Small intestine (tissue), 7 donors: Measurements from ENCODE around the gene CFAP221. TPM values are rescaled to one million over a fixed set of nuclear protein-coding genes. Genes with fewer than 3 reads are reported as not detected.

Source experiments
- DNase-seq, 2 donors: peaks; one replicate each; pipeline versions ENCODE4 v3.0.0 to v3.0.0-alpha.2; 2013
- FAIRE-seq: peaks from 2 replicates; lab custom pipeline; 2012; peaks lifted over from hg19 to GRCh38; lab: Jason Lieb, UNC
- H3K27ac ChIP-seq, 3 donors: one replicate each; pipeline ENCODE4 v1.5.1; 2013; ENCODE audit warnings: low read length in 2 of 3, mild to moderate bottlenecking in 2 of 3, control low read depth in 1 of 3, inconsistent platforms in 1 of 3, low read depth in 1 of 3, moderate library complexity in 1 of 3
- H3K27me3 ChIP-seq, 3 donors: one replicate each; pipeline ENCODE4 v1.6.1; 2013; ENCODE audit warnings: low read length in 3 of 3, inconsistent platforms in 1 of 3; ENCODE audit not compliant: control insufficient read depth in 3 of 3, insufficient read depth in 3 of 3
- H3K36me3 ChIP-seq, 3 donors: one replicate each; pipeline ENCODE4 v1.6.1; 2013; ENCODE audit warnings: low read length in 3 of 3, inconsistent platforms in 1 of 3, low read depth in 1 of 3, mild to moderate bottlenecking in 1 of 3, moderate library complexity in 1 of 3; ENCODE audit not compliant: control insufficient read depth in 3 of 3, insufficient read depth in 2 of 3
- H3K4me1 ChIP-seq, 3 donors: one replicate each; pipeline ENCODE4 v1.6.1; 2013; ENCODE audit warnings: low read length in 2 of 3, inconsistent platforms in 1 of 3, low read depth in 1 of 3, mild to moderate bottlenecking in 1 of 3, moderate library complexity in 1 of 3; ENCODE audit not compliant: control insufficient read depth in 3 of 3, insufficient read depth in 2 of 3
- H3K4me3 ChIP-seq, 3 donors: one replicate each; pipeline ENCODE4 v1.5.1; 2013; ENCODE audit warnings: low read length in 3 of 3, control low read depth in 1 of 3, inconsistent platforms in 1 of 3, low read depth in 1 of 3, mild to moderate bottlenecking in 1 of 3, moderate library complexity in 1 of 3
- H3K9me3 ChIP-seq, 2 donors: one replicate each; pipeline ENCODE4 v1.6.1; 2013; ENCODE audit warnings: low read depth in 1 of 2, low read length in 1 of 2; ENCODE audit not compliant: control insufficient read depth in 2 of 2, insufficient read depth in 1 of 2
- WGBS, 3 donors: extraction: QIAGEN DNeasy Blood & Tissue Kit; methylation state at CpG; one replicate each; pipeline ENCODE4 v1.1.7; 2013; 5-methylcytosine and 5-hydroxymethylcytosine counted together
- polyA plus RNA-seq, 4 donors: library from polyadenylated mRNA; stranded (reverse) in 3 of 4; unstranded in 1 of 4; fragments of 200-250 nt in 3 of 4; fragments of 120-200 nt in 1 of 4; gene quantifications; one replicate each; pipeline versions ENCODE4 v1.2.1 to v1.2.3, GENCODE V29; 2013
- donor health status: healthy with polysubstance abuse.
- donor health status: control.
- donor health status: control.
- donor health status: Bipolar disorder and iron deficiency.
- donor health status: healthy.

CFAP221 gene
- polyA plus RNA-seq, 4 donors: 2.2 to 19.4 (median 6.6) TPM

- FAIRE-seq (no peak), DNase-seq (no peak)
- H3K4me3 ChIP-seq: no peak overlapping the region
- peaks cover 4 to 16% (median 4%) of the 10 kb centered on the region in 3 donors for H3K4me1 ChIP-seq
- H3K27ac ChIP-seq: no peak overlapping the region
- peaks cover 0 to 54% (median 3%) of the 10 kb centered on the region in 3 donors for H3K36me3 ChIP-seq
- WGBS, 3 donors: 91 to 95% (median 91%) methylated on average over 8 of the region's 8 CpGs
- H3K27me3 ChIP-seq: no peaks in the 10 kb centered on the region
- no peaks in the 10 kb centered on the region for H3K9me3 ChIP-seq
Measured at GRCh38 chr2:119682578-119682977, 138.3 kb downstream of the CFAP221 start.

GRCh38 chr2:119683074-119683712 lies 138.9 kb downstream of the CFAP221 start:
- Histone ChIP-seq H3K36me3 (peaks cover under 1 to 55% (median 3%) of the 10 kb centered on the region in 3 donors), H3K27me3 (no peaks in the 10 kb centered on the region), H3K9me3 (no peaks in the 10 kb centered on the region), H3K27ac (no peak overlapping the region), H3K4me3 (no peak overlapping the region), H3K4me1 (peaks cover 4 to 13% (median 4%) of the 10 kb centered on the region in 3 donors)
- DNase-seq: no peak
- WGBS, 3 donors: 87 to 96% (median 92%) methylated on average over 7 of the region's 7 CpGs
- no peak for FAIRE-seq

- H3K27me3 ChIP-seq: no peaks in the 10 kb centered on the region
- 76 to 78% (median 76%) methylated on average over 22 of the region's 22 CpGs for WGBS, 3 donors
- no peak overlapping the region for H3K4me3 ChIP-seq
- DNase-seq (no peak), FAIRE-seq (no peak)
- no peaks in the 10 kb centered on the region for H3K9me3 ChIP-seq
- peaks cover 4 to 8% (median 4%) of the 10 kb centered on the region in 3 donors for H3K4me1 ChIP-seq
- H3K36me3 ChIP-seq: peaks cover 3 to 62% (median 7%) of the 10 kb centered on the region in 3 donors
- no peak overlapping the region for H3K27ac ChIP-seq
Measured at GRCh38 chr2:119683713-119684443, 139.6 kb downstream of the CFAP221 start.

GRCh38 chr2:119684518-119684917 lies 140.3 kb downstream of the CFAP221 start:
- H3K9me3 ChIP-seq: no peaks in the 10 kb centered on the region
- FAIRE-seq (no peak), DNase-seq (no peak)
- H3K4me3 ChIP-seq: no peak overlapping the region
- peaks cover 4 to 68% (median 9%) of the 10 kb centered on the region in 3 donors for H3K36me3 ChIP-seq
- WGBS, 3 donors: 80 to 87% (median 83%) methylated on average over 3 of the region's 3 CpGs
- no peak overlapping the region for H3K27ac ChIP-seq
- peaks cover 4 to 8% (median 4%) of the 10 kb centered on the region in 3 donors for H3K4me1 ChIP-seq
- no peaks in the 10 kb centered on the region for H3K27me3 ChIP-seq

GRCh38 chr2:119688616-119689015 lies 144.4 kb downstream of the CFAP221 start:
- Histone ChIP-seq H3K9me3 (no peaks in the 10 kb centered on the region), H3K27me3 (no peaks in the 10 kb centered on the region), H3K4me1 (no peaks in the 10 kb centered on the region), H3K4me3 (no peak overlapping the region), H3K36me3 (peaks cover 5 to 61% (median 9%) of the 10 kb centered on the region in 3 donors), H3K27ac (no peak overlapping the region)
- DNase-seq (no peak), FAIRE-seq (no peak)
- 82 to 95% (median 94%) methylated on average over 12 of the region's 12 CpGs for WGBS, 3 donors

GRCh38 chr2:119689218-119689617 lies 145.0 kb downstream of the CFAP221 start:
- DNase-seq: no peak
- no peak overlapping the region for H3K27ac ChIP-seq
- H3K4me3 ChIP-seq: no peak overlapping the region
- no peak for FAIRE-seq
- no peaks in the 10 kb centered on the region for H3K9me3 ChIP-seq
- WGBS, 3 donors: 74 to 90% (median 88%) methylated on average over 4 of the region's 4 CpGs
- H3K27me3 ChIP-seq: no peaks in the 10 kb centered on the region
- H3K4me1 ChIP-seq: peaks cover 0 to under 1% (median 0%) of the 10 kb centered on the region in 3 donors
- peaks cover 5 to 56% (median 9%) of the 10 kb centered on the region in 3 donors for H3K36me3 ChIP-seq

GRCh38 chr2:119691189-119691588 lies 146.9 kb downstream of the CFAP221 start:
- peaks cover 5 to 47% (median 9%) of the 10 kb centered on the region in 3 donors for H3K36me3 ChIP-seq
- no peak overlapping the region for H3K27ac ChIP-seq
- H3K27me3 ChIP-seq: no peaks in the 10 kb centered on the region
- H3K9me3 ChIP-seq: no peaks in the 10 kb centered on the region
- DNase-seq (no peak), FAIRE-seq (no peak)
- H3K4me3 ChIP-seq: no peak overlapping the region
- WGBS, 3 donors: 65 to 82% (median 79%) methylated on average over 7 of the region's 7 CpGs
- peaks cover 0 to 17% (median 0%) of the 10 kb centered on the region in 3 donors for H3K4me1 ChIP-seq

GRCh38 chr2:119691651-119692245 lies 147.5 kb downstream of the CFAP221 start:
- Histone ChIP-seq H3K4me3 (no peak overlapping the region), H3K27me3 (no peaks in the 10 kb centered on the region), H3K27ac (no peak overlapping the region), H3K36me3 (peaks cover 5 to 44% (median 9%) of the 10 kb centered on the region in 3 donors), H3K9me3 (no peaks in the 10 kb centered on the region), H3K4me1 (peaks cover 0 to 17% (median 0%) of the 10 kb centered on the region in 3 donors)
- no peak for FAIRE-seq
- 71 to 83% (median 80%) methylated on average over 8 to 12 of the region's 12 CpGs for WGBS, 3 donors
- no peak for DNase-seq
